ENCODE measurements around the gene RBM39.

- TF ChIP-seq POLR2A (IDR thresholded peaks at IDR 0.05; ENCODE audit: low read length) (no peak), GATA1 (IDR thresholded peaks at IDR 0.05; ENCODE audit: low read depth, low read length) (no peak)
Measured at GRCh38 chr20:35674921-35675320, 67.1 kb downstream of the RBM39 start.
